Testis (tissue), 3 donors: ENCODE data around the gene RGS7. TPM values are rescaled to one million over a fixed set of nuclear protein-coding genes. Genes with fewer than 3 reads are reported as not detected.

Experiments
- DNase-seq: peaks from one replicate; pipeline ENCODE4 v3.0.0-alpha.2; 2019
- H3K27ac ChIP-seq, 2 donors: fragments of 200-600 bp; sonication (generic); one replicate each; pipeline ENCODE4 v1.5.1; 2019
- H3K27me3 ChIP-seq: fragments of 200-600 bp; sonication (generic); one replicate; pipeline ENCODE4 v1.5.1; 2019
- H3K36me3 ChIP-seq: fragments of 200-600 bp; sonication (generic); one replicate; pipeline ENCODE4 v1.5.1; 2017; ENCODE audit warnings: low read depth; ENCODE audit errors: missing control alignments
- H3K4me1 ChIP-seq: fragments of 200-600 bp; sonication (generic); one replicate; pipeline ENCODE4 v1.5.1; 2019
- H3K4me3 ChIP-seq, 2 donors: fragments of 200-600 bp; sonication (generic); one replicate each; pipeline ENCODE4 v1.5.1; 2017 to 2019
- H3K9me3 ChIP-seq: fragments of 200-600 bp; sonication (generic); one replicate; pipeline ENCODE4 v1.5.1; 2017
- CTCF ChIP-seq, 3 experiments: fragments of 450-650 bp in 2 of 3; fragments of 200-600 bp in 1 of 3; sonication (generic) in 1 of 3; IDR thresholded peaks; one replicate each; pipeline ENCODE4 v1.5.1; 2016 to 2019; ENCODE audit warnings: antibody characterized with exemption in 3 of 3, mild to moderate bottlenecking in 2 of 3, moderate library complexity in 1 of 3
- POLR2A ChIP-seq: fragments of 450-650 bp; IDR thresholded peaks from one replicate; pipeline ENCODE4 v1.6.1; 2017; ENCODE audit warnings: antibody characterized with exemption, mild to moderate bottlenecking, moderate library complexity
- WGBS, 2 donors: methylation state at CpG; one replicate each; pipeline ENCODE4 v1.1.5; 2018; 5-methylcytosine and 5-hydroxymethylcytosine counted together
- intact Hi-C: fragments of 100-400 bp; cut with DNase I; formaldehyde crosslinking; loops from one replicate; pipeline ENCODE4 v1.15.1; 2023; ENCODE audit warnings: low total_unique reads
- polyA plus RNA-seq: library from polyadenylated mRNA; stranded (reverse); fragments of 350-450 nt; fragmentation: Illumina TruSeq; extraction: RNeasy Lipid Tissue Mini Kit (QIAGEN cat#74804); gene quantifications from one replicate; pipeline ENCODE4 v1.2.3, GENCODE V29; 2014; ENCODE audit warnings: low read depth, low replicate concordance; ENCODE audit not compliant: insufficient read depth
- total RNA-seq, 2 donors: library from RNA; depleted of rRNA; stranded (reverse); fragments of >200 nt; gene quantifications; one replicate each; pipeline ENCODE4 v1.2.3, GENCODE V29; 2016

The RGS7 gene
- total and polyA plus RNA-seq, 3 donors from 2014 or later = 5.0 to 6.6 (median 5.4) TPM

GRCh38 chr1:241217516-241217915 lies 139.5 kb downstream of the RGS7 start:
- DNase-seq = no peak
- intact Hi-C loops = no loop called here

GRCh38 chr1:241215683-241216082 lies 141.3 kb downstream of the RGS7 start:
- no peak for TF ChIP-seq CTCF (IDR thresholded peaks at IDR 0.05)
- TF ChIP-seq POLR2A = no peak
- no peak for DNase-seq
- no peak overlapping the region for H3K27ac ChIP-seq
- intact Hi-C loops = no loop called here
- no peak overlapping the region for H3K4me3 ChIP-seq
- H3K4me1 ChIP-seq = no peaks in the 10 kb centered on the region
- no peaks in the 10 kb centered on the region for H3K27me3 ChIP-seq
- H3K9me3 ChIP-seq = no peaks in the 10 kb centered on the region
- no peaks in the 10 kb centered on the region for H3K36me3 ChIP-seq
- WGBS, 2 donors = 81 to 83% methylated on average over 9 of the region's 9 CpGs

More at GRCh38 chr1:241217516-241217915, 139.5 kb downstream of the RGS7 start:
- H3K4me1 ChIP-seq = no peaks in the 10 kb centered on the region
- no peak overlapping the region for H3K27ac ChIP-seq
- no peak overlapping the region for H3K4me3 ChIP-seq
- no peak for TF ChIP-seq CTCF (IDR thresholded peaks at IDR 0.05)
- no peak for TF ChIP-seq POLR2A
- no peaks in the 10 kb centered on the region for H3K9me3 ChIP-seq
- H3K36me3 ChIP-seq = no peaks in the 10 kb centered on the region
- no peaks in the 10 kb centered on the region for H3K27me3 ChIP-seq
- WGBS, 2 donors = 68 to 69% methylated on average over 2 of the region's 2 CpGs

- no peak overlapping the region for H3K27ac ChIP-seq
- intact Hi-C loops = no loop called here
- H3K4me1 ChIP-seq = no peaks in the 10 kb centered on the region
- WGBS, 2 donors = 32 to 42% methylated on average over 4 of the region's 4 CpGs
- TF ChIP-seq CTCF (IDR thresholded peaks at IDR 0.05) = no peak
- TF ChIP-seq POLR2A = no peak
- no peak overlapping the region for H3K4me3 ChIP-seq
- no peaks in the 10 kb centered on the region for H3K36me3 ChIP-seq
- no peaks in the 10 kb centered on the region for H3K27me3 ChIP-seq
- DNase-seq = no peak
- no peaks in the 10 kb centered on the region for H3K9me3 ChIP-seq
These were observed 141.8 kb downstream of the RGS7 start for GRCh38 chr1:241215203-241215602.

- Histone ChIP-seq H3K36me3 (no peaks in the 10 kb centered on the region), H3K4me3 (no peak overlapping the region), H3K9me3 (no peaks in the 10 kb centered on the region), H3K4me1 (no peaks in the 10 kb centered on the region), H3K27me3 (no peaks in the 10 kb centered on the region), H3K27ac (no peak overlapping the region)
- WGBS, 2 donors = 77 to 83% methylated on average over 8 of the region's 8 CpGs
- TF ChIP-seq POLR2A = no peak
- TF ChIP-seq CTCF (IDR thresholded peaks at IDR 0.05) = no peak
- intact Hi-C loops = no loop called here
- no peak for DNase-seq
These were observed 143.9 kb downstream of the RGS7 start for GRCh38 chr1:241213139-241213538.

- no peaks in the 10 kb centered on the region for H3K4me1 ChIP-seq
- intact Hi-C loops = no loop called here
- no peaks in the 10 kb centered on the region for H3K27me3 ChIP-seq
- 70 to 87% methylated on average over 6 of the region's 6 CpGs for WGBS, 2 donors
- DNase-seq = no peak
- TF ChIP-seq POLR2A = no peak
- H3K36me3 ChIP-seq = no peaks in the 10 kb centered on the region
- H3K4me3 ChIP-seq = no peak overlapping the region
- H3K9me3 ChIP-seq = no peaks in the 10 kb centered on the region
- no peak overlapping the region for H3K27ac ChIP-seq
These were observed 144.4 kb downstream of the RGS7 start for GRCh38 chr1:241212628-241213027.
